CD14-positive monocyte (primary cell): ENCODE data around the gene LIX1. TPM values are rescaled to one million over a fixed set of nuclear protein-coding genes. Genes with fewer than 3 reads are reported as not detected.
"Not testable (repeated sequence)": the region's sequence is repeated elsewhere in the genome, so short reads cannot be mapped to it uniquely, and the experiment has no call there.

Source experiments
- DNase-seq, 3 donors: peaks; one replicate each; pipeline ENCODE4 v3.0.0-alpha.2; 2011 to 2022
- H2AFZ ChIP-seq: 2 replicates; pipeline ENCODE4 v1.6.0; 2012; ENCODE audit warnings: mild to moderate bottlenecking, low read depth, low read length, inconsistent platforms; ENCODE audit not compliant: insufficient read depth, poor library complexity, severe bottlenecking
- H3K27ac ChIP-seq, 2 donors: 1 replicate in 1 of 2; 2 replicates in 1 of 2; pipeline ENCODE4 v1.5.1; 2012 to 2013; ENCODE audit warnings: low read length in 2 of 2, control low read depth in 1 of 2, inconsistent platforms in 1 of 2, low read depth in 1 of 2, mild to moderate bottlenecking in 1 of 2
- H3K27me3 ChIP-seq, 2 donors: one replicate each; pipeline versions ENCODE4 v1.6.0 to v1.6.1; 2011 to 2013; ENCODE audit warnings: low read length in 2 of 2; ENCODE audit not compliant: control insufficient read depth in 2 of 2, insufficient read depth in 2 of 2
- H3K36me3 ChIP-seq, 2 donors: replicated peaks in 1 of 2; 1 replicate in 1 of 2; 2 replicates in 1 of 2; pipeline versions ENCODE4 v1.5.1 to v1.6.1; 2012 to 2013; ENCODE audit warnings: low read length in 2 of 2, control low read depth in 1 of 2, inconsistent platforms in 1 of 2, mild to moderate bottlenecking in 1 of 2; ENCODE audit not compliant: insufficient read depth in 2 of 2, control insufficient read depth in 1 of 2
- H3K4me1 ChIP-seq, 2 donors: 1 replicate in 1 of 2; 2 replicates in 1 of 2; pipeline versions ENCODE4 v1.5.1 to v1.6.1; 2012 to 2013; ENCODE audit warnings: low read length in 2 of 2, control low read depth in 1 of 2, inconsistent platforms in 1 of 2, mild to moderate bottlenecking in 1 of 2, moderate library complexity in 1 of 2; ENCODE audit not compliant: insufficient read depth in 2 of 2, control insufficient read depth in 1 of 2
- H3K4me2 ChIP-seq: replicated peaks from 2 replicates; pipeline ENCODE3; 2012; ENCODE audit warnings: low read length, moderate library complexity, mild to moderate bottlenecking; ENCODE audit not compliant: poor library complexity, severe bottlenecking; ENCODE audit errors: extremely low read depth
- H3K4me3 ChIP-seq, 3 experiments: fragments of 200-600 bp in 1 of 3; sonication (generic) in 1 of 3; replicated peaks in 1 of 3; 1 replicate in 2 of 3; 2 replicates in 1 of 3; pipeline ENCODE4 v1.5.1; 2011 to 2013; ENCODE audit warnings: low read length in 3 of 3, mild to moderate bottlenecking in 3 of 3, control low read depth in 2 of 3, low read depth in 2 of 3, inconsistent platforms in 1 of 3, moderate library complexity in 1 of 3
- H3K79me2 ChIP-seq: 2 replicates; pipeline ENCODE4 v1.6.0; 2012; ENCODE audit warnings: mild to moderate bottlenecking, control low read depth, inconsistent platforms, low read length, moderate library complexity; ENCODE audit not compliant: insufficient read depth
- H3K9ac ChIP-seq: 2 replicates; pipeline ENCODE4 v1.6.0; 2017; ENCODE audit warnings: low read length, mild to moderate bottlenecking; ENCODE audit not compliant: insufficient read depth, poor library complexity, severe bottlenecking
- H3K9me3 ChIP-seq, 2 donors: replicated peaks in 1 of 2; 1 replicate in 1 of 2; 2 replicates in 1 of 2; pipeline versions ENCODE4 v1.5.1 to v1.6.1; 2012 to 2013; ENCODE audit warnings: low read length in 2 of 2, control low read depth in 1 of 2; ENCODE audit not compliant: control insufficient read depth in 1 of 2, insufficient read depth in 1 of 2
- H4K20me1 ChIP-seq: 2 replicates; pipeline ENCODE4 v1.6.0; 2012; ENCODE audit warnings: mild to moderate bottlenecking, low read length, control low read depth, moderate library complexity; ENCODE audit not compliant: insufficient read depth
- H3K27ac Mint-ChIP-seq, 7 donors: one replicate each; pipeline ENCODE4 v1.8.0; 2020; ENCODE audit warnings: mild to moderate bottlenecking in 7 of 7, mixed read lengths in 7 of 7, moderate library complexity in 6 of 7, inconsistent platforms in 2 of 7
- H3K27me3 Mint-ChIP-seq, 3 donors: one replicate each; pipeline ENCODE4 v1.8.0; 2021 to 2022; ENCODE audit warnings: low read depth in 3 of 3, mild to moderate bottlenecking in 3 of 3, mixed read lengths in 3 of 3, moderate library complexity in 3 of 3, inconsistent platforms in 1 of 3
- H3K36me3 Mint-ChIP-seq, 2 donors: one replicate each; pipeline ENCODE4 v1.8.0; 2020; ENCODE audit warnings: mixed read lengths in 2 of 2, inconsistent platforms in 1 of 2, mild to moderate bottlenecking in 1 of 2
- H3K4me1 Mint-ChIP-seq: one replicate; pipeline ENCODE4 v1.8.0; 2020; ENCODE audit warnings: mild to moderate bottlenecking, mixed read lengths
- H3K4me3 Mint-ChIP-seq, 2 donors: one replicate each; pipeline ENCODE4 v1.8.0; 2020; ENCODE audit warnings: mild to moderate bottlenecking in 2 of 2, mixed read lengths in 2 of 2, moderate library complexity in 1 of 2
- H3K9me3 Mint-ChIP-seq, 7 donors: one replicate each; pipeline ENCODE4 v1.8.0; 2020 to 2022; ENCODE audit warnings: mixed read lengths in 7 of 7, mild to moderate bottlenecking in 6 of 7, moderate library complexity in 6 of 7, inconsistent platforms in 2 of 7
- CTCF ChIP-seq: fragments of 200-600 bp; IDR thresholded peaks from one replicate; pipeline ENCODE4 v1.8.0; 2022; ENCODE audit warnings: antibody characterized with exemption, mild to moderate bottlenecking
- WGBS: methylation state at CpG from one replicate; pipeline ENCODE4 v1.1.5; 2013; ENCODE audit warnings: missing lambda C conversion rate; ENCODE audit not compliant: insufficient coverage; 5-methylcytosine and 5-hydroxymethylcytosine counted together
- intact Hi-C, 2 donors: fragments of 100-400 bp; cut with micrococcal nuclease; formaldehyde crosslinking; loops; one replicate each; pipeline versions ENCODE4 v1.15.0 to v1.15.1; 2023
- polyA plus RNA-seq, 3 donors: library from polyadenylated mRNA; depleted of rRNA in 1 of 3; unstranded in 2 of 3; stranded (reverse) in 1 of 3; fragments of 300-500 nt in 2 of 3; fragments of >200 nt in 1 of 3; fragmentation: Illumina TruSeq in 2 of 3; gene quantifications; 1 replicate in 2 of 3; 2 replicates in 1 of 3; pipeline ENCODE4 v1.2.3, GENCODE V29; 2012 to 2021

LIX1 gene
- polyA plus RNA-seq, 3 donors = not detected

- H3K4me1 ChIP-seq = peaks cover 49 to 68% of the 10 kb centered on the region in 2 donors
- H3K27me3 Mint-ChIP-seq = no peaks in the 10 kb centered on the region
- no peak for TF ChIP-seq CTCF
- peaks cover 3 to 5% of the 10 kb centered on the region in 2 donors for H3K36me3 Mint-ChIP-seq
- H3K27ac ChIP-seq = peak overlapping the region; percentile 81 to 89
- no peaks in the 10 kb centered on the region for H3K36me3 ChIP-seq
- no peak overlapping the region for H2AFZ ChIP-seq
- peaks cover 57% of the 10 kb centered on the region for H3K4me1 Mint-ChIP-seq
- H3K4me3 Mint-ChIP-seq = no peak overlapping the region
- WGBS = 98% methylated on average over 7 of the region's 22 CpGs
- peaks cover 4 to 10% (median 8%) of the 10 kb centered on the region in 7 donors for H3K9me3 Mint-ChIP-seq
- DNase-seq = peak; percentile 80 to 93 (median 82)
- H4K20me1 ChIP-seq = no peaks in the 10 kb centered on the region
- H3K27me3 ChIP-seq = no peaks in the 10 kb centered on the region
- no peaks in the 10 kb centered on the region for H3K79me2 ChIP-seq
- peak overlapping the region; percentile 41 for H3K9ac ChIP-seq
- peak overlapping the region in 1 of 3 experiments; percentile 26 for H3K4me3 ChIP-seq
- H3K27ac Mint-ChIP-seq = peak overlapping the region; percentile 15 to 80 (median 78)
- H3K9me3 ChIP-seq = peaks cover 0 to 4% of the 10 kb centered on the region in 2 donors
- intact Hi-C loops = no loop called here
- peak overlapping the region; percentile 11 for H3K4me2 ChIP-seq
Observed at GRCh38 chr5:97085459-97086181, 56.8 kb downstream of the LIX1 start.

- H3K4me3 Mint-ChIP-seq, DNase-seq, H3K36me3 ChIP-seq, H3K79me2 ChIP-seq, H3K27me3 ChIP-seq, H2AFZ ChIP-seq, H3K4me2 ChIP-seq, H3K36me3 Mint-ChIP-seq, H4K20me1 ChIP-seq, H3K27me3 Mint-ChIP-seq, H3K9me3 ChIP-seq, intact Hi-C loops: not testable (repeated sequence)
- peak overlapping the region; percentile 41 for H3K9ac ChIP-seq
- peak overlapping the region in 1 of 3 experiments; percentile 26 for H3K4me3 ChIP-seq
- H3K27ac Mint-ChIP-seq = peak overlapping the region in 6 of 7 donors; percentile 25 to 73 (median 57)
- H3K4me1 Mint-ChIP-seq = peaks cover 62% of the 10 kb centered on the region
- peaks cover 4 to 10% (median 8%) of the 10 kb centered on the region in 7 donors for H3K9me3 Mint-ChIP-seq
- H3K4me1 ChIP-seq = peaks cover 49 to 75% of the 10 kb centered on the region in 2 donors
- peak overlapping the region; percentile 81 to 89 for H3K27ac ChIP-seq
- WGBS = 93% methylated on average over 20 of the region's 21 CpGs
Observed at GRCh38 chr5:97084782-97085458, 57.5 kb downstream of the LIX1 start.
